Measurements from ENCODE around the gene TSPAN17. TPM values are rescaled to one million over a fixed set of nuclear protein-coding genes. Genes with fewer than 3 reads are reported as not detected.

TSPAN17 gene
- total and polyA plus RNA-seq, 9 donors, result 7.5 to 28.5 (median 14.9) TPM

DNA sequence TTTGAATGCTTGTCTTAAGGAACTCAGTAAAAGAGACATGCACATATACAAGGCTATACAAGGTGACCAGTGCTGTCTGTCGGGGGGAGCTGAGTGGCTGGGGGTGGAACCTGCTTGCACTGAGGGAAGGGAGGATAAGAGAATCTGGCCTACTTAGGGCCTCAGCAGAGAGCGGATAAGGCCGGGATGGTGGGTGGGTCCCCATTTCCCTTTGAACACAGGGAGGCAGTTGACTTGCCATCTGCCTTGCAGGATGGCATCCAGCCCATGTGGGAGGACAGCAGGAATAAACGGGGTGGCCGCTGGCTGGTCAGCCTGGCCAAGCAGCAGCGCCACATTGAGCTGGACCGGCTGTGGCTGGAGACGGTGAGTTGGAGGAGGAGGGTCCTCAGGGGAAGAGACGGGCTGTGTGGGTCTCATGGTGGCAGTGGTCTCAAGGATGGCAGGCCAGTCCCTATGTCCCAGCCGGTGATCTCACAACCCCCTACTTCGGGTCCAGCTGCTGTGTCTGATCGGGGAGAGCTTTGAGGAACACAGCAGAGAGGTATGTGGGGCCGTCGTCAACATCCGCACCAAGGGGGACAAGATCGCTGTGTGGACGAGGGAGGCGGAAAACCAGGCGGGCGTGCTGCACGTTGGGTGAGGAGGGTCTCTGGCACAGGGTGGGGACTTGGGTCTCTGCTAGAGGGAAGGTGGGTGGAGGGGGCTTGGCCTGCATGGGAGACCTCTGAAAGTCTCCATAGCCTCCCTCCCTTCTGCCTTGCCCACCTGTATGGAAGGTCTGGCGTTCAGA lies 2.2 kb upstream of the TSPAN17 start:
- Histone ChIP-seq H3K4me3 (no peak overlapping the region), H3K36me3 (no peaks in the 10 kb centered on the region), H3K9me3 (no peaks in the 10 kb centered on the region), H3K27me3 (no peaks in the 10 kb centered on the region), H3K27ac (no peak overlapping the region), H3K4me1 (ENCODE audit: insufficient read depth) (peaks cover 9% of the 10 kb centered on the region)
- peak in 1 of 5 donors; percentile 24 for DNase-seq
- intact Hi-C loops (cut with DNase I), result loop anchor here in 1 of 4 donors (5.0 kb wide), 1 partner anchor 228 kb away; the partner anchor contains the start of gene CLTB
- 84 to 89% (median 85%) methylated on average over 22 of the region's 22 CpGs for WGBS, 3 donors
- TF ChIP-seq POLR2A (IDR thresholded peaks at IDR 0.05) (no peak), EP300 (IDR thresholded peaks at IDR 0.05) (no peak)
- TF ChIP-seq, protein P1, sequence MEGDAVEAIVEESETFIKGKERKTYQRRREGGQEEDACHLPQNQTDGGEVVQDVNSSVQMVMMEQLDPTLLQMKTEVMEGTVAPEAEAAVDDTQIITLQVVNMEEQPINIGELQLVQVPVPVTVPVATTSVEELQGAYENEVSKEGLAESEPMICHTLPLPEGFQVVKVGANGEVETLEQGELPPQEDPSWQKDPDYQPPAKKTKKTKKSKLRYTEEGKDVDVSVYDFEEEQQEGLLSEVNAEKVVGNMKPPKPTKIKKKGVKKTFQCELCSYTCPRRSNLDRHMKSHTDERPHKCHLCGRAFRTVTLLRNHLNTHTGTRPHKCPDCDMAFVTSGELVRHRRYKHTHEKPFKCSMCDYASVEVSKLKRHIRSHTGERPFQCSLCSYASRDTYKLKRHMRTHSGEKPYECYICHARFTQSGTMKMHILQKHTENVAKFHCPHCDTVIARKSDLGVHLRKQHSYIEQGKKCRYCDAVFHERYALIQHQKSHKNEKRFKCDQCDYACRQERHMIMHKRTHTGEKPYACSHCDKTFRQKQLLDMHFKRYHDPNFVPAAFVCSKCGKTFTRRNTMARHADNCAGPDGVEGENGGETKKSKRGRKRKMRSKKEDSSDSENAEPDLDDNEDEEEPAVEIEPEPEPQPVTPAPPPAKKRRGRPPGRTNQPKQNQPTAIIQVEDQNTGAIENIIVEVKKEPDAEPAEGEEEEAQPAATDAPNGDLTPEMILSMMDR (IDR thresholded peaks at IDR 0.05), result no peak

GRCh38 chr5:176646049-176646706 lies 1.1 kb upstream of the TSPAN17 start:
- TF ChIP-seq, protein P1 (IDR thresholded peaks at IDR 0.05), result no peak
- TF ChIP-seq EP300 (IDR thresholded peaks at IDR 0.05) (no peak), POLR2A (IDR thresholded peaks at IDR 0.05) (no peak)
- intact Hi-C loops (cut with DNase I), result loop anchor here in 1 of 4 donors (5.0 kb wide), 1 partner anchor 229 kb away; the partner anchor contains the start of gene CLTB
- 90 to 92% (median 91%) methylated on average over 7 of the region's 7 CpGs for WGBS, 3 donors
- Histone ChIP-seq H3K27me3 (no peaks in the 10 kb centered on the region), H3K27ac (peak overlapping the region in 1 of 2 donors; percentile 73), H3K4me3 (no peak overlapping the region), H3K4me1 (ENCODE audit: insufficient read depth) (peaks cover 9% of the 10 kb centered on the region), H3K36me3 (no peaks in the 10 kb centered on the region), H3K9me3 (no peaks in the 10 kb centered on the region)
- no peak for DNase-seq

GRCh38 chr5:176646707-176647029 lies 616 bp upstream of the TSPAN17 start:
- Histone ChIP-seq H3K27me3 (no peaks in the 10 kb centered on the region), H3K36me3 (no peaks in the 10 kb centered on the region), H3K27ac (peak overlapping the region in 1 of 2 donors; percentile 73), H3K4me3 (peak overlapping the region; percentile 41), H3K4me1 (ENCODE audit: insufficient read depth) (peaks cover 9% of the 10 kb centered on the region), H3K9me3 (no peaks in the 10 kb centered on the region)
- TF ChIP-seq EP300 (IDR thresholded peaks at IDR 0.05) (no peak), POLR2A (IDR thresholded peaks at IDR 0.05) (no peak)
- 15 to 24% (median 21%) methylated on average over 11 of the region's 11 CpGs for WGBS, 3 donors
- intact Hi-C loops (cut with DNase I), result loop anchor here in 1 of 4 donors (5.0 kb wide), 1 partner anchor 229 kb away; the partner anchor contains the start of gene CLTB
- DNase-seq, result no peak

DNA sequence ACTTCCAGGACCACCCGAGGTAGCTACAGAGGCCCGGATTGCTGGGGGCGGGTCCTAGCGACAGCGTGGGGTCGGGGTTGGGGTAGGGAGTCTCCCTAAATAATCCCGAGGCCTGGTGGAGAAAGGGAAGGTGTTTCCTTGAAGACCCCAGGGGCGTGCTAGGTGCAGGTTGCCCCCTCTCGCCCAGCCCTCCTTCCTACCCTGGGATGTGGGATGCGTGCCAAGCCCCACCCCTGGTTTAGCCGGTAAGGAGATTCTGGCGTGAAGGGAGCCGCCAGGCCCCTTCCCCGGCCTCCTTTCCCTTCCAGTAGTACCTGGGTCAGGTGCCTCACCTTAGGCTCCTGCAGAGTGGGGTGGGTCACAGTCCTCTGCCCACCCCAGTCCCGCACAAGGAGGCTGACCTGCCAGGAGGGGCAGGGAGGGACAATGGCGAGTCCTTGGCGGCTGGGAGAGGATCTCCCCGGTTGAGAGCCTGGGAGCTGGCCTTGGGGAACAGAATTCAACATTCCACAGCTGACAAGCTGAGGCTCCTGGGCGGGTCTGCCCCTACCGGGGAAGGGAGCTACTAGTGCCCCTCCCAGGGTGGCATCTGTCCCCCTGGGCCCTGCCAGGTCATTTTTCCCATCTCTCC lies 674 bp downstream of the TSPAN17 start:
- intact Hi-C loops (cut with DNase I), result loop anchor here in 1 of 4 donors (5.0 kb wide), 1 partner anchor 231 kb away; the partner anchor contains the start of gene CLTB
- Histone ChIP-seq H3K9me3 (no peaks in the 10 kb centered on the region), H3K4me3 (peak overlapping the region; percentile 68), H3K27me3 (no peaks in the 10 kb centered on the region), H3K27ac (peak overlapping the region; percentile 44 to 53), H3K4me1 (ENCODE audit: insufficient read depth) (peaks cover 9% of the 10 kb centered on the region), H3K36me3 (no peaks in the 10 kb centered on the region)
- TF ChIP-seq EP300 (IDR thresholded peaks at IDR 0.05) (no peak), POLR2A (IDR thresholded peaks at IDR 0.05) (no peak)
- TF ChIP-seq, protein P1 (IDR thresholded peaks at IDR 0.05), result no peak
- WGBS, 3 donors, result 0 to 4% (median 3%) methylated on average over 17 to 20 of the region's 20 CpGs
- DNase-seq, result peak; percentile 68 to 83 (median 79)
